Activated CD4-positive, alpha-beta T cell treated with anti-CD3 and anti-CD28 coated beads, Interleukin-2, amount 10 ng/mL, durations not matched to agents 7 days and 5 days (primary cell): ENCODE data around the gene DCST2. TPM values are rescaled to one million over a fixed set of nuclear protein-coding genes. Genes with fewer than 3 reads are reported as not detected.

ENCODE experiments used
- CTCF ChIA-PET: fragments of 350-600 bp; sonication (Branson Sonifier 250); formaldehyde crosslinking; loops from one replicate; lab custom pipeline; 2021; ENCODE audit warnings: antibody characterized with exemption; lab: Charles Lee
- POLR2A ChIA-PET: fragments of 350-600 bp; sonication (Branson Sonifier 250); formaldehyde crosslinking; loops from one replicate; lab custom pipeline; 2021; ENCODE audit warnings: antibody characterized with exemption; lab: Charles Lee
- DNase-seq: peaks from one replicate; pipeline ENCODE4 v3.0.0-alpha.2; 2020
- H3K27ac Mint-ChIP-seq: one replicate; pipeline ENCODE4 v1.8.0; 2021; ENCODE audit warnings: mild to moderate bottlenecking, moderate library complexity, mixed read lengths
- H3K27me3 Mint-ChIP-seq: one replicate; pipeline ENCODE4 v1.8.0; 2021; ENCODE audit warnings: mixed read lengths
- H3K36me3 Mint-ChIP-seq: one replicate; pipeline ENCODE4 v1.8.0; 2021; ENCODE audit warnings: low read depth, mixed read lengths
- H3K4me1 Mint-ChIP-seq: one replicate; pipeline ENCODE4 v1.8.0; 2021; ENCODE audit warnings: mixed read lengths
- H3K4me3 Mint-ChIP-seq: one replicate; pipeline ENCODE4 v1.8.0; 2021; ENCODE audit warnings: mild to moderate bottlenecking, moderate library complexity, mixed read lengths
- H3K9me3 Mint-ChIP-seq: one replicate; pipeline ENCODE4 v1.8.0; 2021; ENCODE audit warnings: mixed read lengths
- total RNA-seq, 2 experiments: library from RNA; stranded (reverse); gene quantifications; one replicate each; pipeline ENCODE4 v1.2.3, GENCODE V29; 2021

Gene DCST2
- total RNA-seq, 2 experiments from 2014 or later: 0.50 to 0.73 TPM

- POLR2A ChIA-PET: no interaction called here
- CTCF ChIA-PET: interaction anchor here (5.8 to 21.0 kb wide), 2 partner anchors 12 to 13 kb away, joined by 36 to 222 read pairs; no protein-coding TSS in a partner anchor
- Mint-ChIP-seq H3K36me3 (no peaks in the 10 kb centered on the region), H3K4me3 (no peak overlapping the region), H3K4me1 (no peaks in the 10 kb centered on the region), H3K27ac (no peak overlapping the region), H3K9me3 (no peaks in the 10 kb centered on the region), H3K27me3 (peaks cover 3% of the 10 kb centered on the region)
- no peak for DNase-seq
These were observed 3.3 kb downstream of the DCST2 start for GRCh38 chr1:155030243-155030795.

- Mint-ChIP-seq H3K4me3 (no peak overlapping the region), H3K27me3 (peaks cover 3% of the 10 kb centered on the region), H3K4me1 (no peaks in the 10 kb centered on the region), H3K27ac (no peak overlapping the region), H3K36me3 (no peaks in the 10 kb centered on the region), H3K9me3 (no peaks in the 10 kb centered on the region)
- CTCF ChIA-PET: interaction anchor here (0.7 to 21.0 kb wide), 2 partner anchors 12 to 15 kb away, joined by 3 to 222 read pairs; no protein-coding TSS in a partner anchor
- POLR2A ChIA-PET: no interaction called here
- DNase-seq: no peak
These were observed 3.9 kb downstream of the DCST2 start for GRCh38 chr1:155029513-155030242.

- CTCF ChIA-PET: interaction anchor here (1.1 kb wide), 1 partner anchor 9 kb away, joined by 4 read pairs; no protein-coding TSS in a partner anchor
- POLR2A ChIA-PET: no interaction called here
- Mint-ChIP-seq H3K36me3 (no peaks in the 10 kb centered on the region), H3K4me3 (no peak overlapping the region), H3K27me3 (peaks cover 3% of the 10 kb centered on the region), H3K27ac (no peak overlapping the region), H3K9me3 (no peaks in the 10 kb centered on the region), H3K4me1 (peaks cover 6% of the 10 kb centered on the region)
- no peak for DNase-seq
These were observed 7.0 kb downstream of the DCST2 start for GRCh38 chr1:155026588-155026987.

- Mint-ChIP-seq H3K27me3 (peaks cover 3% of the 10 kb centered on the region), H3K9me3 (no peaks in the 10 kb centered on the region), H3K4me3 (no peak overlapping the region), H3K36me3 (no peaks in the 10 kb centered on the region), H3K27ac (no peak overlapping the region), H3K4me1 (peaks cover 6% of the 10 kb centered on the region)
- no peak for DNase-seq
- POLR2A ChIA-PET: interaction anchor here (0.6 kb wide), 1 partner anchor 310 kb away, joined by 3 read pairs; no protein-coding TSS in a partner anchor
- CTCF ChIA-PET: interaction anchor here (1.1 to 16.5 kb wide), 2 partner anchors 8 to 12 kb away, joined by 4 to 222 read pairs; partner anchors contain the start of genes DCST1 and DCST2
These were observed 7.4 kb downstream of the DCST2 start for GRCh38 chr1:155026154-155026553.

GRCh38 chr1:155024315-155024714, 9.3 kb downstream of the DCST2 start:
- no peak overlapping the region for H3K4me3 Mint-ChIP-seq
- POLR2A ChIA-PET: no interaction called here
- H3K36me3 Mint-ChIP-seq: peaks cover 7% of the 10 kb centered on the region
- DNase-seq: no peak
- no peaks in the 10 kb centered on the region for H3K9me3 Mint-ChIP-seq
- peaks cover 3% of the 10 kb centered on the region for H3K27me3 Mint-ChIP-seq
- CTCF ChIA-PET: interaction anchor here (16.5 kb wide), 1 partner anchor 14 kb away, joined by 222 read pairs; the partner anchor contains the start of genes DCST1 and DCST2
- H3K4me1 Mint-ChIP-seq: peaks cover 14% of the 10 kb centered on the region
- H3K27ac Mint-ChIP-seq: peak overlapping the region; percentile 9

GRCh38 chr1:155023627-155024026, 10.0 kb downstream of the DCST2 start:
- no peak for DNase-seq
- ChIA-PET POLR2A (interaction anchor here (1.4 kb wide), 1 partner anchor 24 kb away, joined by 3 read pairs; no protein-coding TSS in a partner anchor), CTCF (interaction anchor here (0.6 to 16.5 kb wide), 4 partner anchors 11 to 31 kb away, joined by 3 to 222 read pairs (median 6); partner anchors contain the start of genes DCST1 and DCST2)
- Mint-ChIP-seq H3K27me3 (no peaks in the 10 kb centered on the region), H3K4me1 (peaks cover 19% of the 10 kb centered on the region), H3K9me3 (no peaks in the 10 kb centered on the region), H3K36me3 (peaks cover 13% of the 10 kb centered on the region), H3K4me3 (no peak overlapping the region), H3K27ac (peak overlapping the region; percentile 21)

- no peaks in the 10 kb centered on the region for H3K27me3 Mint-ChIP-seq
- peaks cover 17% of the 10 kb centered on the region for H3K36me3 Mint-ChIP-seq
- peaks cover 23% of the 10 kb centered on the region for H3K4me1 Mint-ChIP-seq
- no peak overlapping the region for H3K4me3 Mint-ChIP-seq
- CTCF ChIA-PET: interaction anchor here (1.4 to 17.4 kb wide), 4 partner anchors 11 to 32 kb away, joined by 5 to 222 read pairs (median 95); partner anchors contain the start of genes DCST1, DCST2, LENEP and ZBTB7B
- POLR2A ChIA-PET: interaction anchor here (1.4 kb wide), 1 partner anchor 24 kb away, joined by 3 read pairs; no protein-coding TSS in a partner anchor
- no peak overlapping the region for H3K27ac Mint-ChIP-seq
- H3K9me3 Mint-ChIP-seq: no peaks in the 10 kb centered on the region
- DNase-seq: no peak
These were observed 10.7 kb downstream of the DCST2 start for GRCh38 chr1:155022927-155023236.

- H3K36me3 Mint-ChIP-seq: peaks cover 22% of the 10 kb centered on the region
- H3K4me1 Mint-ChIP-seq: peaks cover 27% of the 10 kb centered on the region
- ChIA-PET CTCF (interaction anchor here (1.4 to 17.4 kb wide), 4 partner anchors 10 to 32 kb away, joined by 5 to 222 read pairs (median 95); partner anchors contain the start of genes DCST1, DCST2, LENEP and ZBTB7B), POLR2A (interaction anchor here (1.4 kb wide), 1 partner anchor 23 kb away, joined by 3 read pairs; no protein-coding TSS in a partner anchor)
- no peak overlapping the region for H3K4me3 Mint-ChIP-seq
- H3K27ac Mint-ChIP-seq: no peak overlapping the region
- no peaks in the 10 kb centered on the region for H3K27me3 Mint-ChIP-seq
- DNase-seq: no peak
- H3K9me3 Mint-ChIP-seq: no peaks in the 10 kb centered on the region
These were observed 11.2 kb downstream of the DCST2 start for GRCh38 chr1:155022136-155022926.

GRCh38 chr1:155019377-155020245, 14.0 kb downstream of the DCST2 start:
- no peaks in the 10 kb centered on the region for H3K27me3 Mint-ChIP-seq
- no peak for DNase-seq
- no peak overlapping the region for H3K4me3 Mint-ChIP-seq
- ChIA-PET POLR2A (interaction anchor here (0.6 kb wide), 1 partner anchor 18 kb away, joined by 3 read pairs; no protein-coding TSS in a partner anchor), CTCF (interaction anchor here (1.1 to 17.4 kb wide), 10 partner anchors 8 to 72 kb away, joined by 3 to 222 read pairs (median 4); partner anchors contain the start of genes ADAM15, DCST1, DCST2 and LENEP)
- H3K4me1 Mint-ChIP-seq: peaks cover 51% of the 10 kb centered on the region
- H3K27ac Mint-ChIP-seq: no peak overlapping the region
- H3K36me3 Mint-ChIP-seq: peaks cover 37% of the 10 kb centered on the region
- H3K9me3 Mint-ChIP-seq: no peaks in the 10 kb centered on the region

GRCh38 chr1:155018617-155019348, 14.8 kb downstream of the DCST2 start:
- H3K4me1 Mint-ChIP-seq: peaks cover 60% of the 10 kb centered on the region
- no peaks in the 10 kb centered on the region for H3K27me3 Mint-ChIP-seq
- H3K27ac Mint-ChIP-seq: peak overlapping the region; percentile 46
- DNase-seq: no peak
- CTCF ChIA-PET: interaction anchor here (1.0 to 17.4 kb wide), 11 partner anchors 11 to 74 kb away, joined by 3 to 222 read pairs (median 4); partner anchors contain the start of genes ADAM15, DCST1, DCST2 and LENEP
- H3K4me3 Mint-ChIP-seq: no peak overlapping the region
- POLR2A ChIA-PET: no interaction called here
- peaks cover 45% of the 10 kb centered on the region for H3K36me3 Mint-ChIP-seq
- no peaks in the 10 kb centered on the region for H3K9me3 Mint-ChIP-seq

- ChIA-PET POLR2A (no interaction called here), CTCF (interaction anchor here (0.5 to 17.4 kb wide), 29 partner anchors 8 to 458 kb away, joined by 3 to 222 read pairs (median 4); partner anchors contain the start of genes ADAM15, DCST1, DCST2 and FLAD1)
- Mint-ChIP-seq H3K4me1 (peaks cover 67% of the 10 kb centered on the region), H3K27ac (peak overlapping the region; percentile 41), H3K27me3 (no peaks in the 10 kb centered on the region), H3K4me3 (no peak overlapping the region), H3K36me3 (peaks cover 53% of the 10 kb centered on the region), H3K9me3 (no peaks in the 10 kb centered on the region)
- no peak for DNase-seq
These were observed 15.7 kb downstream of the DCST2 start for GRCh38 chr1:155017946-155018316.
